T-cell (primary cell): ENCODE results near the gene CROCC2. TPM values are rescaled to one million over a fixed set of nuclear protein-coding genes. Genes with fewer than 3 reads are reported as not detected.

ENCODE experiments used
- ATAC-seq, 4 experiments: fragments of 200-7000 bp in 3 of 4; fragments of 150-1000 bp in 1 of 4; cut with Tn5 transposase; replicated peaks in 1 of 4; 1 replicate in 3 of 4; 2 replicates in 1 of 4; pipeline ENCODE4 v1.10.0; 2021; ENCODE audit warnings: moderate library complexity in 3 of 4, mild to moderate bottlenecking in 2 of 4, moderate number of reproducible peaks in 1 of 4
- CTCF ChIA-PET, 2 donors: fragments of 300-600 bp; sonication (Branson Sonifier 250); formaldehyde crosslinking; loops; one replicate each; lab custom pipeline; 2022; ENCODE audit warnings: antibody characterized with exemption in 2 of 2; lab: Charles Lee
- POLR2A ChIA-PET, 2 donors: fragments of 300-600 bp; sonication (Branson Sonifier 250); formaldehyde crosslinking; loops; one replicate each; lab custom pipeline; 2022; ENCODE audit warnings: antibody characterized with exemption in 2 of 2; lab: Charles Lee
- DNase-seq, 35 experiments: peaks; one replicate each; pipeline versions ENCODE4 v3.0.0 to v3.0.0-alpha.2; 2013 to 2023
- H3K27ac ChIP-seq: one replicate; pipeline ENCODE4 v1.5.1; 2013; ENCODE audit warnings: low read length
- H3K27me3 ChIP-seq, 2 experiments: replicated peaks in 1 of 2; 1 replicate in 1 of 2; 2 replicates in 1 of 2; pipeline versions ENCODE4 v1.6.1 to v1.7.0; 2013; ENCODE audit warnings: low read length in 1 of 2, mixed read lengths in 1 of 2; ENCODE audit not compliant: control insufficient read depth in 2 of 2, insufficient read depth in 2 of 2; ENCODE audit errors: extremely low read depth in 1 of 2
- H3K36me3 ChIP-seq, 2 donors: 1 replicate in 1 of 2; 2 replicates in 1 of 2; pipeline versions ENCODE4 v1.6.1 to v1.7.0; 2013; ENCODE audit warnings: low read length in 1 of 2; ENCODE audit not compliant: control insufficient read depth in 2 of 2, insufficient read depth in 1 of 2; ENCODE audit errors: extremely low read depth in 1 of 2
- H3K4me1 ChIP-seq, 2 experiments: 1 replicate in 1 of 2; 2 replicates in 1 of 2; pipeline versions ENCODE4 v1.6.1 to v1.7.0; 2013; ENCODE audit warnings: low read length in 2 of 2, mixed read lengths in 1 of 2; ENCODE audit not compliant: insufficient read depth in 2 of 2, control insufficient read depth in 1 of 2; ENCODE audit errors: extremely low read depth in 1 of 2
- H3K4me3 ChIP-seq, 2 donors: 1 replicate in 1 of 2; 2 replicates in 1 of 2; pipeline versions ENCODE4 v1.5.1 to v1.7.0; 2013; ENCODE audit warnings: mild to moderate bottlenecking in 2 of 2, low read length in 1 of 2, moderate library complexity in 1 of 2; ENCODE audit not compliant: control insufficient read depth in 1 of 2; ENCODE audit errors: extremely low read depth in 1 of 2
- H3K9me3 ChIP-seq: 2 replicates; pipeline ENCODE4 v1.7.0; 2013
- H3K27ac Mint-ChIP-seq, 2 donors: one replicate each; pipeline ENCODE4 v1.8.0; 2020 to 2021; ENCODE audit warnings: mild to moderate bottlenecking in 2 of 2, mixed read lengths in 2 of 2
- H3K27me3 Mint-ChIP-seq, 2 donors: one replicate each; pipeline ENCODE4 v1.8.0; 2021 to 2022; ENCODE audit warnings: mixed read lengths in 2 of 2
- H3K36me3 Mint-ChIP-seq: one replicate; pipeline ENCODE4 v1.8.0; 2021; ENCODE audit warnings: mixed read lengths
- H3K4me1 Mint-ChIP-seq, 3 donors: one replicate each; pipeline ENCODE4 v1.8.0; 2020 to 2022; ENCODE audit warnings: mixed read lengths in 3 of 3, mild to moderate bottlenecking in 1 of 3
- H3K4me3 Mint-ChIP-seq, 3 donors: one replicate each; pipeline ENCODE4 v1.8.0; 2020 to 2022; ENCODE audit warnings: mild to moderate bottlenecking in 3 of 3, mixed read lengths in 3 of 3, moderate library complexity in 3 of 3
- H3K9me3 Mint-ChIP-seq, 3 donors: one replicate each; pipeline ENCODE4 v1.8.0; 2020 to 2022; ENCODE audit warnings: mixed read lengths in 3 of 3
- WGBS: methylation state at CpG from one replicate; pipeline ENCODE4 v1.1.5; 2013; ENCODE audit warnings: missing lambda C conversion rate; ENCODE audit not compliant: insufficient coverage; 5-methylcytosine and 5-hydroxymethylcytosine counted together
- total RNA-seq, 35 experiments: library from RNA in 6 of 35; stranded (reverse) in 6 of 35; fragments of 120-200 nt in 1 of 35; gene quantifications; one replicate each; pipeline versions ENCODE4 v1.2.1 to v1.2.4 and lab custom pipeline; 2013 to 2026

CROCC2 gene
- total RNA-seq, 5 donors from 2014 or later (not counting 1 experiment from before 2014, with no cell fraction given) = not detected

GRCh38 chr2:240872317-240873097, 33.6 kb upstream of the CROCC2 start:
- Histone ChIP-seq H3K27me3 (peaks cover 0 to 28% of the 10 kb centered on the region in 2 experiments), H3K4me3 (no peak overlapping the region), H3K27ac (no peak overlapping the region), H3K4me1 (no peaks in the 10 kb centered on the region), H3K9me3 (no peaks in the 10 kb centered on the region), H3K36me3 (no peaks in the 10 kb centered on the region)
- Mint-ChIP-seq H3K27ac (no peak overlapping the region), H3K4me1 (no peaks in the 10 kb centered on the region), H3K4me3 (no peak overlapping the region), H3K27me3 (peaks cover 0 to 3% of the 10 kb centered on the region in 2 donors), H3K9me3 (no peaks in the 10 kb centered on the region), H3K36me3 (no peaks in the 10 kb centered on the region)
- CTCF ChIA-PET = no interaction called here
- no peak for DNase-seq
- WGBS = 82% methylated on average over 14 of the region's 17 CpGs
- POLR2A ChIA-PET = no interaction called here
- no peak for ATAC-seq

DNA sequence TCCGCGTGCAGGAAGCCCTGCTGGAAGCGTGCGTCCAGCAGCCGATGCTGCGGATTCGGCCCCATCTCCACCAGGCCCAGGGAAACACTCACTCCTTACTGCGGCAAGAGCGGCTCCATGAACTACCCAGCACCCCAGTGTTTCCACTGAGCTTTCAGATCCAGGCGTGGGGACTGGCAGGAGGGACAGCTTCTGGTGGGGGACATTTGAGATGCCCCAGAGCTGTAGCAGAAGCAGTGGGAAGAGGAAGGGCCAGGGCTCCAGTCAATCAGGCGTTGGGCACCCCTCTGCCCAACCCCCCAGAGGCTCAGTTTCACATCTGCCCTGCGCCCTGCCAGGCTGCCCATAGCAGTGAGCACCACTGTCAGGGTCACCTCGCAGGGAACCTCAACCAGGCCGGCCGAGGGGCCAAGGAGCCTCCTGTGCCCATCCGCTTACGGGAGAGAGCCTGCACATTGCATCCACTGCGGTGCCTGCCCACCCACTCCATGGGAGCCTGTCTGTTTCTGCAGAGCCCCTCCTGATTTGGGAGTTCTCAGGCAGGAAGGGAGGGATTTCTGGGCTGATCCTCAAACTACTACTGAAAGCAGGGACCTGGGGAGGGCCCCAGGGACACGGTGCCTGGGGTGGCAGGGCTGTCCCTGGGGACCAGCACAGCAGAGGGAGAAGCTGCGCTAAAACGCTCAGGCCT, 32.9 kb upstream of the CROCC2 start:
- Mint-ChIP-seq H3K4me1 (no peaks in the 10 kb centered on the region), H3K27ac (no peak overlapping the region), H3K27me3 (peaks cover 0 to 3% of the 10 kb centered on the region in 2 donors), H3K4me3 (no peak overlapping the region), H3K9me3 (no peaks in the 10 kb centered on the region), H3K36me3 (no peaks in the 10 kb centered on the region)
- ChIA-PET POLR2A (no interaction called here), CTCF (no interaction called here)
- DNase-seq = no peak
- H3K4me3 ChIP-seq = no peak overlapping the region
- WGBS = 86% methylated on average over 17 of the region's 21 CpGs
- peaks cover 0 to 27% of the 10 kb centered on the region in 2 experiments for H3K27me3 ChIP-seq
- no peak for ATAC-seq
- no peaks in the 10 kb centered on the region for H3K4me1 ChIP-seq
- H3K9me3 ChIP-seq = no peaks in the 10 kb centered on the region
- H3K27ac ChIP-seq = no peak overlapping the region
- H3K36me3 ChIP-seq = no peaks in the 10 kb centered on the region

- no peaks in the 10 kb centered on the region for H3K9me3 ChIP-seq
- POLR2A ChIA-PET = no interaction called here
- DNase-seq (no peak), ATAC-seq (no peak)
- CTCF ChIA-PET = no interaction called here
- H3K4me3 ChIP-seq = no peak overlapping the region
- H3K27ac ChIP-seq = no peak overlapping the region
- Mint-ChIP-seq H3K4me1 (no peaks in the 10 kb centered on the region), H3K27me3 (peaks cover 0 to 2% of the 10 kb centered on the region in 2 donors), H3K36me3 (no peaks in the 10 kb centered on the region), H3K4me3 (no peak overlapping the region), H3K9me3 (no peaks in the 10 kb centered on the region), H3K27ac (no peak overlapping the region)
- 84% methylated on average over 30 of the region's 33 CpGs for WGBS
- H3K36me3 ChIP-seq = no peaks in the 10 kb centered on the region
- no peaks in the 10 kb centered on the region for H3K4me1 ChIP-seq
- H3K27me3 ChIP-seq = peaks cover 0 to 19% of the 10 kb centered on the region in 2 experiments
These were observed 32.1 kb upstream of the CROCC2 start for GRCh38 chr2:240873805-240874714.

DNA sequence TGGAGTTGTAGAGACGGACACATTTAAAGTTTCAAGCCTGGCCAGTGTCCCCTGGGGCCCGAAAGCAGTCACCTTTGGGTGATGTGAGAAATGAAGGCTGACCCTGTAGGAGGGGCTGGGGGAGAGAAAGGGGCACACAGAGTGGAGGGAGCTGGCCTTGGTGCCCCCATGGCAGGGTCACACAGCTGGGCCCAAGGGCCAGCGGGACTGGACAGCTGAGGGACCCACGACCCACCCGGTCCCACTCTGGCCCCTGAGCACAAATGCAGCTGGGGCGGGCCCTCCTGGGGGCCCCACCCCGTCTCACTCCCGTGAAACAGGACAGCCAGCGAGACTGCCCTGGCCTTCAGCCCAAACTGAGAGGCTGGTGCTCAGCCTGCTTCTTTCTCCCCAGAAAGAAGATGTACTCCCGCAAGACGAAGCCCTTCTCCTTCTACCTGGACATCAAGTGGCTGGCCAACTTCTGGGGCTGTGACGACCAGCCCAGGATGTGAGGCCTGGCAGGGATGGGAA, 31.4 kb upstream of the CROCC2 start:
- Mint-ChIP-seq H3K27ac (no peak overlapping the region), H3K4me1 (no peaks in the 10 kb centered on the region), H3K9me3 (no peaks in the 10 kb centered on the region), H3K4me3 (no peak overlapping the region), H3K36me3 (no peaks in the 10 kb centered on the region), H3K27me3 (no peaks in the 10 kb centered on the region)
- Histone ChIP-seq H3K9me3 (no peaks in the 10 kb centered on the region), H3K4me3 (no peak overlapping the region), H3K27ac (no peak overlapping the region), H3K36me3 (no peaks in the 10 kb centered on the region), H3K27me3 (peaks cover 0 to 12% of the 10 kb centered on the region in 2 experiments), H3K4me1 (no peaks in the 10 kb centered on the region)
- DNase-seq (no peak), ATAC-seq (no peak)
- POLR2A ChIA-PET = no interaction called here
- CTCF ChIA-PET = no interaction called here
- WGBS = 77% methylated on average over 7 of the region's 12 CpGs

GRCh38 chr2:240875228-240876034, 30.7 kb upstream of the CROCC2 start:
- Mint-ChIP-seq H3K36me3 (no peaks in the 10 kb centered on the region), H3K27me3 (no peaks in the 10 kb centered on the region), H3K9me3 (no peaks in the 10 kb centered on the region), H3K27ac (no peak overlapping the region), H3K4me1 (no peaks in the 10 kb centered on the region), H3K4me3 (no peak overlapping the region)
- ATAC-seq (no peak), DNase-seq (no peak)
- ChIA-PET POLR2A (no interaction called here), CTCF (no interaction called here)
- no peaks in the 10 kb centered on the region for H3K36me3 ChIP-seq
- WGBS = 89% methylated on average over 19 of the region's 22 CpGs
- H3K4me3 ChIP-seq = no peak overlapping the region
- H3K4me1 ChIP-seq = no peaks in the 10 kb centered on the region
- H3K9me3 ChIP-seq = no peaks in the 10 kb centered on the region
- H3K27ac ChIP-seq = no peak overlapping the region
- H3K27me3 ChIP-seq = peaks cover 0 to 5% of the 10 kb centered on the region in 2 experiments
